ENCODE data around the gene PTGDR2. TPM values are rescaled to one million over a fixed set of nuclear protein-coding genes. Genes with fewer than 3 reads are reported as not detected.

Gene PTGDR2
- total RNA-seq, 1 experiment from 2014 or later = not detected

DNA sequence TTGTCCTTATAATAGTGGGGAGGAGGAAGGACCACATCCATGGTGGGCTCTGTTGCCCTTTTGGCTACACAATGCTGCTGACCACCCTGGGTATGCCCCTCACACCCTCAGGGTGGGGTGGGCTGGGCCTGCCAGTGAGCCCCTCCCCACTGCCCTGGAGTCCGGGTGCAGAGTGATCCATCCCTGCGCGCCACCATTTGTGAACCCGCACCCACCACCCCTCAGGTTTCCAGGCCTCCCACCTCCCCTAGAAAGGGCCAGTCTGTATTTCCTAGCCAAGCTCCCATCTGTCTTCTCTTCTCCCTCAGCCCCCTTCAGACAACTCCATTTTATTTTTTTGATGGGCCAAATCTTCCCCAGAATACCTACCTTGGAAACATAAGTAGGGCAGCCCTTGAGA, 45.6 kb downstream of the PTGDR2 start:
- no peak overlapping the region for H2AFZ ChIP-seq (ENCODE audit: low read length)
- CTCF ChIA-PET = no interaction called here

DNA sequence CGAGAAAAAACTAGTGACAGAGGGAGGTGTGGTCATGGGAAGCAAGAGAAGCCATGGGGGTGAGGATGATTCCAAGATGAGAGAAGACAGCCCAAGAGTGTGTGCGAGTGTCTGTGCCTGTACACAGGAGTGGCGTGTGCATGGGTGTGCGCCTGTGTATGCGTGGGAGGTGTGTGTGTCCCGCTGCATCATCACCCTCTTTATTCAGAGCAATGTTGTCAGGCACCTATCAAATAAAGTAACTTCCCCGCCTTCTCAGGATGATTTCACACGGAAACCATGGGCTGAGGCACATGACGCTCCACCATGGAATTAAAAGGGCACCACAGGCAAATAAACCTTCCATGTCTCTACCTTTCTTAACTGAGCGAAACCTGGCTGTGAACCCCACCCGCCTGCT, 46.1 kb downstream of the PTGDR2 start:
- ChIA-PET POLR2A (ENCODE audit: unreplicated experiment) (no interaction called here), CTCF (no interaction called here)
- H3K4me2 ChIP-seq (ENCODE audit: low read length) = no peak overlapping the region
- H4K20me1 ChIP-seq (ENCODE audit: low read length) = no peaks in the 10 kb centered on the region
- H2AFZ ChIP-seq (ENCODE audit: low read length) = no peak overlapping the region
- ATAC-seq (no peak), DNase-seq (no peak)
- H3K36me3 ChIP-seq (ENCODE audit: low read depth, low read length) = no peaks in the 10 kb centered on the region
- BruUV-seq (replicated peaks) = no TSS peak
- peaks cover 6% of the 10 kb centered on the region; the same call in 1 of the 2 replicates for H3K27me3 ChIP-seq (ENCODE audit: low read length)
- no peaks in the 10 kb centered on the region for H3K4me1 ChIP-seq (ENCODE audit: insufficient read depth, low read length)
- no peak overlapping the region for H3K27ac ChIP-seq (ENCODE audit: low read length)
- no peaks in the 10 kb centered on the region for H3K9me3 ChIP-seq (ENCODE audit: low read length)
- no peaks in the 10 kb centered on the region for H3K79me2 ChIP-seq (ENCODE audit: low read length)
- no peak for TF ChIP-seq EZH2 (IDR thresholded peaks at IDR 0.05; ENCODE audit: low read length, unreplicated experiment)
- no peaks in the 10 kb centered on the region for H3K9me2 ChIP-seq (replicated peaks; ENCODE audit: low read length)
- intact Hi-C loops (cut with micrococcal nuclease) = no loop called here
- H3F3A ChIP-seq (ENCODE audit: low read length, unreplicated experiment) = no peaks in the 10 kb centered on the region
- H3K4me3 ChIP-seq (ENCODE audit: low read length) = no peak overlapping the region
- no peak overlapping the region for H3K9ac ChIP-seq (ENCODE audit: low read length)

More for the DNA sequence above, 45.6 kb downstream of the PTGDR2 start:
- Histone ChIP-seq H3K4me2 (ENCODE audit: low read length) (no peak overlapping the region), H3K9me2 (replicated peaks; ENCODE audit: low read length) (no peaks in the 10 kb centered on the region), H3K9ac (ENCODE audit: low read length) (no peak overlapping the region), H3K36me3 (ENCODE audit: low read depth, low read length) (no peaks in the 10 kb centered on the region), H3F3A (ENCODE audit: low read length, unreplicated experiment) (no peaks in the 10 kb centered on the region), H3K4me3 (ENCODE audit: low read length) (no peak overlapping the region), H3K27ac (ENCODE audit: low read length) (no peak overlapping the region), H3K79me2 (ENCODE audit: low read length) (no peaks in the 10 kb centered on the region), H4K20me1 (ENCODE audit: low read length) (no peaks in the 10 kb centered on the region), H3K9me3 (ENCODE audit: low read length) (no peaks in the 10 kb centered on the region), H3K4me1 (ENCODE audit: insufficient read depth, low read length) (no peaks in the 10 kb centered on the region), H3K27me3 (ENCODE audit: low read length) (peaks cover 6% of the 10 kb centered on the region; the same call in 1 of the 2 replicates)
- TF ChIP-seq, protein P1, sequence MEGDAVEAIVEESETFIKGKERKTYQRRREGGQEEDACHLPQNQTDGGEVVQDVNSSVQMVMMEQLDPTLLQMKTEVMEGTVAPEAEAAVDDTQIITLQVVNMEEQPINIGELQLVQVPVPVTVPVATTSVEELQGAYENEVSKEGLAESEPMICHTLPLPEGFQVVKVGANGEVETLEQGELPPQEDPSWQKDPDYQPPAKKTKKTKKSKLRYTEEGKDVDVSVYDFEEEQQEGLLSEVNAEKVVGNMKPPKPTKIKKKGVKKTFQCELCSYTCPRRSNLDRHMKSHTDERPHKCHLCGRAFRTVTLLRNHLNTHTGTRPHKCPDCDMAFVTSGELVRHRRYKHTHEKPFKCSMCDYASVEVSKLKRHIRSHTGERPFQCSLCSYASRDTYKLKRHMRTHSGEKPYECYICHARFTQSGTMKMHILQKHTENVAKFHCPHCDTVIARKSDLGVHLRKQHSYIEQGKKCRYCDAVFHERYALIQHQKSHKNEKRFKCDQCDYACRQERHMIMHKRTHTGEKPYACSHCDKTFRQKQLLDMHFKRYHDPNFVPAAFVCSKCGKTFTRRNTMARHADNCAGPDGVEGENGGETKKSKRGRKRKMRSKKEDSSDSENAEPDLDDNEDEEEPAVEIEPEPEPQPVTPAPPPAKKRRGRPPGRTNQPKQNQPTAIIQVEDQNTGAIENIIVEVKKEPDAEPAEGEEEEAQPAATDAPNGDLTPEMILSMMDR (conservative IDR thresholded peaks at IDR 0.05; ENCODE audit: low read depth, low read length) = no peak
- TF ChIP-seq EZH2phosphoT487 (IDR thresholded peaks at IDR 0.05; ENCODE audit: borderline replicate concordance, low read length) (no peak), EZH2 (IDR thresholded peaks at IDR 0.05; ENCODE audit: low read length, unreplicated experiment) (no peak)
- DNase-seq = no peak
- POLR2A ChIA-PET (ENCODE audit: unreplicated experiment) = no interaction called here
- BruUV-seq (replicated peaks) = no TSS peak
- intact Hi-C loops (cut with micrococcal nuclease) = no loop called here
- ATAC-seq = no peak

DNA sequence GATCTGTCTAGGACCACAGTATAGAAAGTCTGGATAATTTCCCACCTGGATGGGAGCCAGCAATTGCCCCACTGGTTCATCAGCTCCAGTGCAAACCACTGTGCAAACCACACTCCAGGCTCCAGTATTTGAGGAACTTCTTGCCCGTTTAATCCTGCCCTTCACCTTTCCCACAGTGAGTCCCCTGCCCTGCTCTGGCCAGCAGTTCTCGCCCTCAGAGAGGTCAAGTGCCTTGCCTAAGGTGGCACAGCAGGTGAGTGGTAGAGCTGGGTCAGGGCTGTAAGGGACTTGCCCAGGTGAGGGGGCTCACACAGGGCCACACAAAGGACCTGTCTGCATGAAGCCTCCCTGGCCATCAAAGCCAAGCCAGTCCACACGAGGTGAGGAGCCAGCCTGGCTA, 46.5 kb downstream of the PTGDR2 start:
- ChIA-PET POLR2A (ENCODE audit: unreplicated experiment) (no interaction called here), CTCF (no interaction called here)
- Histone ChIP-seq H3K4me1 (ENCODE audit: insufficient read depth, low read length) (no peaks in the 10 kb centered on the region), H3K27me3 (ENCODE audit: low read length) (peaks cover 6% of the 10 kb centered on the region; the same call in 1 of the 2 replicates), H2AFZ (ENCODE audit: low read length) (no peak overlapping the region), H3F3A (ENCODE audit: low read length, unreplicated experiment) (no peaks in the 10 kb centered on the region), H3K36me3 (ENCODE audit: low read depth, low read length) (no peaks in the 10 kb centered on the region), H3K4me2 (ENCODE audit: low read length) (no peak overlapping the region), H3K9me2 (replicated peaks; ENCODE audit: low read length) (no peaks in the 10 kb centered on the region), H3K4me3 (ENCODE audit: low read length) (no peak overlapping the region), H3K9me3 (ENCODE audit: low read length) (no peaks in the 10 kb centered on the region), H4K20me1 (ENCODE audit: low read length) (no peaks in the 10 kb centered on the region), H3K79me2 (ENCODE audit: low read length) (no peaks in the 10 kb centered on the region), H3K27ac (ENCODE audit: low read length) (no peak overlapping the region), H3K9ac (ENCODE audit: low read length) (no peak overlapping the region)
- ATAC-seq (no peak), DNase-seq (no peak)
- intact Hi-C loops (cut with micrococcal nuclease) = no loop called here
- no TSS peak for BruUV-seq (replicated peaks)
- TF ChIP-seq EZH2phosphoT487 (IDR thresholded peaks at IDR 0.05; ENCODE audit: borderline replicate concordance, low read length) (no peak), EZH2 (IDR thresholded peaks at IDR 0.05; ENCODE audit: low read length, unreplicated experiment) (no peak)
- TF ChIP-seq, protein P1 (conservative IDR thresholded peaks at IDR 0.05; ENCODE audit: low read depth, low read length) = no peak
